ENCODE measurements around the gene CCDC142. TPM values are rescaled to one million over a fixed set of nuclear protein-coding genes. Genes with fewer than 3 reads are reported as not detected.

Gene CCDC142
- total and polyA plus RNA-seq, 2 donors (not counting 1 experiment from before 2014, with no cell fraction given) = 13.0 to 61.6 TPM

DNA sequence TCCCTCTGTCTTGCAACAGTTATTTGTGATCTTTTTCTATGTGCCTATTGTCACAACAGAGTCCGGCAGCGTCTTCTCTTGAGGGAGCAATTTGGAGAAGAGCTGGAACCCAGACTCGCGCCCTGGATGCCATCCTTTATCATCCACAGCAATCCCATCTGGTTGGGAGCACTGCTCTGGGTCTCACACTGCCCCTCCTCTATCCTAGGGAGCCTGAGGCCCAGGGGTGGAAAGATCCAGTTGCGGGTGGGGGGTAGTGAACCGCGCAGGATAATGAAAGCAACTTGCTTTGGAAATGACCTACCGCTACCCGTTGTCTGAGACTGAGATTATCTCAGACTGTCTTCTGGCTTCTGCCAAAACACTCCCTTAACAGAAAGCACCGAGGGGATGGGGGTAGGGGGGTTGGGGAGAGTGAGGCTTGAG is 23.8 kb downstream of the CCDC142 start:
- Mint-ChIP-seq H3K27ac (peak overlapping the region; percentile 99), H3K9me3 (ENCODE audit: insufficient read depth) (no peaks in the 10 kb centered on the region), H3K4me1 (peaks cover 58% of the 10 kb centered on the region), H3K27me3 (no peaks in the 10 kb centered on the region), H3K4me3 (peak overlapping the region; percentile 94)
- ChIA-PET POLR2A (interaction anchor here (0.5 to 6.0 kb wide), 11 partner anchors 8 to 281 kb away, joined by 3 to 63 read pairs (median 4); partner anchors contain the start of genes AUP1, C2orf81, CCDC142 and HTRA2), CTCF (interaction anchor here (0.5 to 5.7 kb wide), 7 partner anchors 8 to 378 kb away, joined by 3 to 54 read pairs (median 3); partner anchors contain the start of genes CCDC142, MRPL53 and TTC31)
- Histone ChIP-seq H3K4me2 (replicated peaks; ENCODE audit: low read depth, low read length, poor library complexity, severe bottlenecking) (peak overlapping the region; percentile 96), H3K4me3 (ENCODE audit: control extremely low read depth in 1 of 5, extremely low read depth in 1 of 5, insufficient read depth in 1 of 5, low read depth in 2 of 5, low read length in 4 of 5) (peak overlapping the region; percentile 73 to 100 (median 85)), H3K4me1 (ENCODE audit: control insufficient read depth in 2 of 2, insufficient read depth in 2 of 2, low read length in 2 of 2) (peaks cover 33 to 42% of the 10 kb centered on the region in 2 donors), H3K27ac (ENCODE audit: low read length in 2 of 2) (peak overlapping the region; percentile 52 to 97), H3K79me2 (ENCODE audit: control insufficient read depth, insufficient read depth, low read length) (peaks cover 34% of the 10 kb centered on the region), H3K36me3 (replicated peaks in 1 of 2; ENCODE audit: control extremely low read depth in 1 of 2, control insufficient read depth in 1 of 2, extremely low read depth in 1 of 2, insufficient read depth in 2 of 2, low read length in 1 of 2) (peaks cover 0 to 24% of the 10 kb centered on the region in 2 experiments), H2AFZ (ENCODE audit: insufficient read depth, low read depth, low read length, poor library complexity, severe bottlenecking) (peak overlapping the region; percentile 71), H4K20me1 (ENCODE audit: control insufficient read depth, insufficient read depth, low read length, poor library complexity, severe bottlenecking) (peaks cover 10% of the 10 kb centered on the region), H3K27me3 (replicated peaks in 1 of 4; ENCODE audit: control extremely low read depth in 1 of 4, control insufficient read depth in 3 of 4, insufficient read depth in 4 of 4, low read length in 3 of 4) (no peaks in the 10 kb centered on the region), H3K9ac (ENCODE audit: low read length) (peak overlapping the region; percentile 97), H3K9me3 (ENCODE audit: control extremely low read depth in 1 of 3, control insufficient read depth in 2 of 3, insufficient read depth in 1 of 3, low read length in 2 of 3) (no peaks in the 10 kb centered on the region)
- WGBS (ENCODE audit: insufficient coverage) = 18% methylated on average over 4 of the region's 10 CpGs
- intact Hi-C loops (cut with micrococcal nuclease) = loop anchor here (1.0 to 5.0 kb wide), 7 partner anchors 13 to 282 kb away; partner anchors contain the start of genes AUP1, C2orf81, DOK1 and HTRA2
- ATAC-seq (ENCODE audit: low read depth) (no peak), DNase-seq (no peak)
- no peak for TF ChIP-seq EZH2 (IDR thresholded peaks at IDR 0.05; ENCODE audit: borderline replicate concordance, insufficient read depth, low read depth, low read length, poor library complexity, severe bottlenecking)
- TF ChIP-seq, protein P1, sequence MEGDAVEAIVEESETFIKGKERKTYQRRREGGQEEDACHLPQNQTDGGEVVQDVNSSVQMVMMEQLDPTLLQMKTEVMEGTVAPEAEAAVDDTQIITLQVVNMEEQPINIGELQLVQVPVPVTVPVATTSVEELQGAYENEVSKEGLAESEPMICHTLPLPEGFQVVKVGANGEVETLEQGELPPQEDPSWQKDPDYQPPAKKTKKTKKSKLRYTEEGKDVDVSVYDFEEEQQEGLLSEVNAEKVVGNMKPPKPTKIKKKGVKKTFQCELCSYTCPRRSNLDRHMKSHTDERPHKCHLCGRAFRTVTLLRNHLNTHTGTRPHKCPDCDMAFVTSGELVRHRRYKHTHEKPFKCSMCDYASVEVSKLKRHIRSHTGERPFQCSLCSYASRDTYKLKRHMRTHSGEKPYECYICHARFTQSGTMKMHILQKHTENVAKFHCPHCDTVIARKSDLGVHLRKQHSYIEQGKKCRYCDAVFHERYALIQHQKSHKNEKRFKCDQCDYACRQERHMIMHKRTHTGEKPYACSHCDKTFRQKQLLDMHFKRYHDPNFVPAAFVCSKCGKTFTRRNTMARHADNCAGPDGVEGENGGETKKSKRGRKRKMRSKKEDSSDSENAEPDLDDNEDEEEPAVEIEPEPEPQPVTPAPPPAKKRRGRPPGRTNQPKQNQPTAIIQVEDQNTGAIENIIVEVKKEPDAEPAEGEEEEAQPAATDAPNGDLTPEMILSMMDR (IDR thresholded peaks at IDR 0.05) = no peak
